H9 (cell line): ENCODE measurements around the gene CHDH. TPM values are rescaled to one million over a fixed set of nuclear protein-coding genes. Genes with fewer than 3 reads are reported as not detected.

ENCODE experiments used
- DNase-seq: peaks from one replicate; pipeline ENCODE4 v3.0.0-alpha.2; 2017
- H2AFZ ChIP-seq: one replicate; pipeline ENCODE4 v1.6.1; 2013; ENCODE audit warnings: mild to moderate bottlenecking, low read length, control low read depth, moderate library complexity
- H2AK5ac ChIP-seq: 2 replicates; pipeline ENCODE4 v1.6.1; 2013; ENCODE audit warnings: low read length, control low read depth, mixed read lengths; ENCODE audit not compliant: insufficient read length
- H2BK120ac ChIP-seq: one replicate; pipeline ENCODE4 v1.6.1; 2013; ENCODE audit warnings: low read depth, mild to moderate bottlenecking, low read length, control low read depth, inconsistent platforms; ENCODE audit not compliant: poor library complexity, severe bottlenecking
- H2BK12ac ChIP-seq: 2 replicates; pipeline ENCODE4 v1.6.1; 2013; ENCODE audit warnings: low read length, control low read depth, mixed read lengths, low read depth; ENCODE audit not compliant: insufficient read length
- H2BK15ac ChIP-seq: 2 replicates; pipeline ENCODE4 v1.6.1; 2013; ENCODE audit warnings: low read depth, low read length, control low read depth
- H2BK20ac ChIP-seq: one replicate; pipeline ENCODE4 v1.6.1; 2013; ENCODE audit warnings: low read depth, mild to moderate bottlenecking, low read length, control low read depth, inconsistent platforms; ENCODE audit not compliant: poor library complexity, severe bottlenecking
- H2BK5ac ChIP-seq: 2 replicates; pipeline ENCODE4 v1.6.1; 2013; ENCODE audit warnings: low read length, control low read depth, mixed read lengths; ENCODE audit not compliant: insufficient read length
- H3K14ac ChIP-seq: 2 replicates; pipeline ENCODE4 v1.6.1; 2013; ENCODE audit warnings: low read length, control low read depth; ENCODE audit not compliant: insufficient read depth
- H3K18ac ChIP-seq: 2 replicates; pipeline ENCODE4 v1.6.1; 2013; ENCODE audit warnings: low read depth, mild to moderate bottlenecking, mixed read lengths, low read length, control low read depth; ENCODE audit not compliant: insufficient read length
- H3K23ac ChIP-seq: 2 replicates; pipeline ENCODE4 v1.6.1; 2013; ENCODE audit warnings: low read length, control low read depth, mixed read lengths, low read depth; ENCODE audit not compliant: insufficient read length
- H3K23me2 ChIP-seq: 2 replicates; pipeline ENCODE4 v1.6.1; 2013; ENCODE audit warnings: low read depth, mild to moderate bottlenecking, mixed read lengths, low read length, control low read depth; ENCODE audit not compliant: insufficient read length, poor library complexity, severe bottlenecking
- H3K27ac ChIP-seq: 2 replicates; pipeline ENCODE4 v1.5.1; 2013; ENCODE audit warnings: low read length, control low read depth, mixed read lengths, low read depth; ENCODE audit not compliant: insufficient read length
- H3K27me3 ChIP-seq: 2 replicates; pipeline ENCODE4 v1.6.1; 2013; ENCODE audit warnings: low read length, control low read depth, inconsistent platforms; ENCODE audit not compliant: insufficient read depth
- H3K4ac ChIP-seq: 2 replicates; pipeline ENCODE4 v1.6.1; 2013; ENCODE audit warnings: low read depth, mild to moderate bottlenecking, control low read depth, inconsistent platforms, low read length, moderate library complexity
- H3K4me1 ChIP-seq: 2 replicates; pipeline ENCODE4 v1.6.1; 2013; ENCODE audit warnings: low read length, control low read depth, inconsistent platforms; ENCODE audit not compliant: insufficient read depth
- H3K4me2 ChIP-seq: 2 replicates; pipeline ENCODE4 v1.6.1; 2013; ENCODE audit warnings: low read length, control low read depth, mixed read lengths; ENCODE audit not compliant: insufficient read length, insufficient read depth
- H3K56ac ChIP-seq: 2 replicates; pipeline ENCODE4 v1.6.1; 2013; ENCODE audit warnings: low read depth, mild to moderate bottlenecking, mixed read lengths, low read length, control low read depth; ENCODE audit not compliant: insufficient read length
- H3K79me1 ChIP-seq: 2 replicates; pipeline ENCODE4 v1.6.1; 2013; ENCODE audit warnings: low read depth, mild to moderate bottlenecking, moderate library complexity, low read length, control low read depth, inconsistent platforms; ENCODE audit not compliant: insufficient read depth, poor library complexity, severe bottlenecking
- H3K79me2 ChIP-seq: 2 replicates; pipeline ENCODE4 v1.6.1; 2013; ENCODE audit warnings: low read length, control low read depth, inconsistent platforms; ENCODE audit not compliant: insufficient read depth
- H3K9ac ChIP-seq: 2 replicates; pipeline ENCODE4 v1.6.1; 2013; ENCODE audit warnings: low read length, control low read depth, mixed read lengths; ENCODE audit not compliant: insufficient read length; ENCODE audit errors: extremely low read depth
- H3K9me3 ChIP-seq: one replicate; pipeline ENCODE4 v1.6.1; 2013; ENCODE audit warnings: low read depth, low read length, inconsistent platforms; ENCODE audit not compliant: control insufficient read depth
- H3T11ph ChIP-seq: one replicate; pipeline ENCODE4 v1.6.1; 2013; ENCODE audit warnings: mild to moderate bottlenecking, low read length, control low read depth, inconsistent platforms
- H4K20me1 ChIP-seq: one replicate; pipeline ENCODE4 v1.6.1; 2013; ENCODE audit not compliant: control insufficient read depth, insufficient read length, insufficient read depth
- H4K5ac ChIP-seq: 2 replicates; pipeline ENCODE4 v1.6.1; 2013; ENCODE audit warnings: low read depth, mild to moderate bottlenecking, mixed read lengths, low read length, control low read depth; ENCODE audit not compliant: insufficient read length
- H4K8ac ChIP-seq: replicated peaks from 2 replicates; pipeline ENCODE4 v1.6.1; 2013; ENCODE audit warnings: low read length, control low read depth, mixed read lengths, low read depth; ENCODE audit not compliant: insufficient read length
- H4K91ac ChIP-seq: 2 replicates; pipeline ENCODE4 v1.6.1; 2013; ENCODE audit warnings: low read depth, mild to moderate bottlenecking, moderate library complexity, mixed read lengths, low read length, control low read depth; ENCODE audit not compliant: insufficient read length
- H3K27ac Mint-ChIP-seq, 3 experiments: 2 replicates in 2 of 3; 3 replicates in 1 of 3; pipeline ENCODE4 v1.8.0; 2020 to 2021; ENCODE audit warnings: mixed read lengths in 3 of 3, mild to moderate bottlenecking in 1 of 3, moderate library complexity in 1 of 3
- H3K27me3 Mint-ChIP-seq: 2 replicates; pipeline ENCODE4 v1.8.0; 2021; ENCODE audit warnings: low read depth, mild to moderate bottlenecking, moderate library complexity, mixed read lengths
- H3K36me3 Mint-ChIP-seq, 3 experiments: 2 replicates in 2 of 3; 3 replicates in 1 of 3; pipeline ENCODE4 v1.8.0; 2020 to 2021; ENCODE audit warnings: low read depth in 3 of 3, mixed read lengths in 3 of 3; ENCODE audit not compliant: insufficient read depth in 1 of 3
- H3K4me1 Mint-ChIP-seq, 2 experiments: 2 replicates each; pipeline ENCODE4 v1.8.0; 2020; ENCODE audit warnings: mixed read lengths in 2 of 2
- H3K4me3 Mint-ChIP-seq, 2 experiments: 2 replicates in 1 of 2; 3 replicates in 1 of 2; pipeline ENCODE4 v1.8.0; 2020 to 2021; ENCODE audit warnings: mild to moderate bottlenecking in 2 of 2, mixed read lengths in 2 of 2, moderate library complexity in 1 of 2
- H3K9me3 Mint-ChIP-seq, 2 experiments: 2 replicates in 1 of 2; 3 replicates in 1 of 2; pipeline ENCODE4 v1.8.0; 2020; ENCODE audit warnings: mild to moderate bottlenecking in 2 of 2, mixed read lengths in 2 of 2, moderate library complexity in 1 of 2
- WGBS: extraction: QIAGEN DNeasy Blood & Tissue Kit; methylation state at CpG from one replicate; pipeline ENCODE4 v1.1.7; 2013; ENCODE audit warnings: missing lambda C conversion rate, low lambda C conversion rate, mixed read lengths; ENCODE audit not compliant: insufficient read length; ENCODE audit errors: extremely low coverage; 5-methylcytosine and 5-hydroxymethylcytosine counted together
- total RNA-seq: library from RNA; stranded (reverse); gene quantifications from 2 replicates; pipeline ENCODE4 v1.2.1, GENCODE V29; 2021
- TF ChIP-seq, protein P1 (sequence below): fragments of 200-600 bp; sonication (generic); conservative IDR thresholded peaks from 3 replicates; pipeline ENCODE4 v1.8.0; 2021; ENCODE audit warnings: antibody characterized with exemption, mild to moderate bottlenecking

CHDH gene
- total RNA-seq, 1 experiment from 2014 or later: 11.0 TPM

DNA sequence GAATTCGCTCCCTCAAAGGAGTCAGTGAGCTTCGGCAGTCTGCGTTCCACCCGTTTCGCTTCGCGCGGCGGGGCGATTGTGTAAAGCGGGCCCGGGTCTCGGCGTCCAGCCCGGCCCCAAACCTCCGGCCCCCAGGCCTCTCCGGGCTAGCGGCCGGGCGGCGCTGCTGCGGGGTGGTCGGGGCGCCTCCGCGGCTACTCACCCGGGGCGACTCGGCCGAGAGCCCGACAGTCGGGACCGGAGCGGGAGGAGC is 412 bp downstream of the CHDH start:
- Histone ChIP-seq H3T11ph (no peak overlapping the region), H3K56ac (no peak overlapping the region), H2BK12ac (no peak overlapping the region), H4K5ac (no peak overlapping the region), H4K91ac (no peak overlapping the region), H3K4ac (no peak overlapping the region), H3K23ac (no peak overlapping the region), H2AFZ (no peak overlapping the region), H2BK15ac (no peak overlapping the region), H3K27me3 (peaks cover 9% of the 10 kb centered on the region; the same call in 1 of the 2 replicates), H3K23me2 (peaks cover 4% of the 10 kb centered on the region), H3K4me2 (peak overlapping the region; percentile 38), H3K18ac (no peak overlapping the region), H3K9ac (peak overlapping the region; percentile 56), H3K79me1 (no peaks in the 10 kb centered on the region), H3K9me3 (no peaks in the 10 kb centered on the region), H3K4me1 (peaks cover 7% of the 10 kb centered on the region; the same call in 1 of the 2 replicates), H2BK20ac (no peak overlapping the region), H2BK5ac (no peak overlapping the region), H2AK5ac (no peak overlapping the region), H3K79me2 (no peaks in the 10 kb centered on the region), H3K27ac (no peak overlapping the region), H4K8ac (no peak overlapping the region), H4K20me1 (no peaks in the 10 kb centered on the region), H3K14ac (peak overlapping the region; percentile 84), H2BK120ac (no peak overlapping the region)
- WGBS: no CpG with 5 or more reads among the region's 34 CpGs
- H3K4me3 Mint-ChIP-seq: peak overlapping the region; percentile 69 to 83
- peaks cover 39 to 41% of the 10 kb centered on the region in 2 experiments for H3K4me1 Mint-ChIP-seq
- H3K36me3 Mint-ChIP-seq: no peaks in the 10 kb centered on the region; a peak in 2 of 7 replicates
- TF ChIP-seq, protein P1, sequence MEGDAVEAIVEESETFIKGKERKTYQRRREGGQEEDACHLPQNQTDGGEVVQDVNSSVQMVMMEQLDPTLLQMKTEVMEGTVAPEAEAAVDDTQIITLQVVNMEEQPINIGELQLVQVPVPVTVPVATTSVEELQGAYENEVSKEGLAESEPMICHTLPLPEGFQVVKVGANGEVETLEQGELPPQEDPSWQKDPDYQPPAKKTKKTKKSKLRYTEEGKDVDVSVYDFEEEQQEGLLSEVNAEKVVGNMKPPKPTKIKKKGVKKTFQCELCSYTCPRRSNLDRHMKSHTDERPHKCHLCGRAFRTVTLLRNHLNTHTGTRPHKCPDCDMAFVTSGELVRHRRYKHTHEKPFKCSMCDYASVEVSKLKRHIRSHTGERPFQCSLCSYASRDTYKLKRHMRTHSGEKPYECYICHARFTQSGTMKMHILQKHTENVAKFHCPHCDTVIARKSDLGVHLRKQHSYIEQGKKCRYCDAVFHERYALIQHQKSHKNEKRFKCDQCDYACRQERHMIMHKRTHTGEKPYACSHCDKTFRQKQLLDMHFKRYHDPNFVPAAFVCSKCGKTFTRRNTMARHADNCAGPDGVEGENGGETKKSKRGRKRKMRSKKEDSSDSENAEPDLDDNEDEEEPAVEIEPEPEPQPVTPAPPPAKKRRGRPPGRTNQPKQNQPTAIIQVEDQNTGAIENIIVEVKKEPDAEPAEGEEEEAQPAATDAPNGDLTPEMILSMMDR: no peak
- no peaks in the 10 kb centered on the region; a peak in 1 of 5 replicates for H3K9me3 Mint-ChIP-seq
- no peak overlapping the region for H3K27ac Mint-ChIP-seq
- H3K27me3 Mint-ChIP-seq: peaks cover 26% of the 10 kb centered on the region
- no peak for DNase-seq
